HG03280 (cell line): Measurements from ENCODE around the gene ACAD9.
"Not testable (repeated sequence)": the region's sequence is repeated elsewhere in the genome, so short reads cannot be mapped to it uniquely, and the experiment has no call there.

Source experiments
- ATAC-seq: cut with Tn5 transposase; IDR thresholded peaks from one replicate; pipeline ENCODE4 v1.9.1; 2021; ENCODE audit warnings: mild to moderate bottlenecking, moderate library complexity; ENCODE audit not compliant: unreplicated experiment

The ACAD9 gene

GRCh38 chr3:128859630-128860029 lies 19.8 kb upstream of the ACAD9 start:
- ATAC-seq = no peak

- ATAC-seq = no peak
Measured at GRCh38 chr3:128861491-128861890, 17.9 kb upstream of the ACAD9 start.

GRCh38 chr3:128863560-128863959 lies 15.9 kb upstream of the ACAD9 start:
- no peak for ATAC-seq

- no peak for ATAC-seq
Measured at GRCh38 chr3:128864351-128864811, 15.0 kb upstream of the ACAD9 start.

GRCh38 chr3:128864849-128865804 lies 14.3 kb upstream of the ACAD9 start:
- ATAC-seq = not testable (repeated sequence)

GRCh38 chr3:128867200-128868125 lies 12.0 kb upstream of the ACAD9 start:
- ATAC-seq = no peak

- no peak for ATAC-seq
Measured at GRCh38 chr3:128870347-128870746, 9.1 kb upstream of the ACAD9 start.

- ATAC-seq = no peak
Measured at GRCh38 chr3:128872282-128872681, 7.1 kb upstream of the ACAD9 start.

- ATAC-seq = no peak
Measured at GRCh38 chr3:128872744-128873143, 6.7 kb upstream of the ACAD9 start.

- ATAC-seq = no peak
Measured at GRCh38 chr3:128873244-128874022, 6.0 kb upstream of the ACAD9 start.

- no peak for ATAC-seq
Measured at GRCh38 chr3:128874481-128875180, 4.8 kb upstream of the ACAD9 start.

GRCh38 chr3:128875556-128876120 lies 3.8 kb upstream of the ACAD9 start:
- no peak for ATAC-seq

GRCh38 chr3:128878011-128878457 lies 1.4 kb upstream of the ACAD9 start:
- no peak for ATAC-seq

GRCh38 chr3:128878556-128879124 lies 780 bp upstream of the ACAD9 start:
- peak; percentile 9 for ATAC-seq

- ATAC-seq = no peak
Measured at GRCh38 chr3:128879991-128880390, 571 bp downstream of the ACAD9 start.

- not testable (repeated sequence) for ATAC-seq
Measured at GRCh38 chr3:128880455-128880854, 1.0 kb downstream of the ACAD9 start.

- no peak for ATAC-seq
Measured at GRCh38 chr3:128881576-128881975, 2.2 kb downstream of the ACAD9 start.

GRCh38 chr3:128882719-128883118 lies 3.3 kb downstream of the ACAD9 start:
- no peak for ATAC-seq

GRCh38 chr3:128884992-128885391 lies 5.6 kb downstream of the ACAD9 start:
- ATAC-seq = no peak
